HEK293 (cell line): ENCODE measurements around the gene DLL4.

Experiments used
- IKZF3 ChIP-seq: fragments of 450-650 bp; IDR thresholded peaks from 2 replicates; pipeline ENCODE4 v1.5.0; 2018; ENCODE audit warnings: missing biosample characterization, mild to moderate bottlenecking, missing genetic modification characterization, moderate library complexity
- PBX3 ChIP-seq: sonication (generic); formaldehyde crosslinking; IDR thresholded peaks from 2 replicates; pipeline ENCODE4 v1.8.1; 2022; ENCODE audit warnings: mild to moderate bottlenecking, moderate library complexity, missing genetic modification reagents
- ZBTB21 ChIP-seq: fragments of 450-650 bp; formaldehyde crosslinking; IDR thresholded peaks from 2 replicates; pipeline ENCODE4 v1.5.1; 2017; ENCODE audit warnings: missing biosample characterization, missing genetic modification characterization
- ZBTB7A ChIP-seq: fragments of 450-650 bp; formaldehyde crosslinking; IDR thresholded peaks from 2 replicates; pipeline ENCODE4 v1.5.1; 2016; ENCODE audit warnings: low read depth, missing biosample characterization, missing genetic modification characterization
- ZNF138 ChIP-seq: fragments of 450-650 bp; formaldehyde crosslinking; IDR thresholded peaks from 2 replicates; pipeline ENCODE4 v1.5.1; 2016; ENCODE audit warnings: missing biosample characterization, missing genetic modification characterization, borderline replicate concordance
- ZNF174 ChIP-seq: fragments of 450-650 bp; formaldehyde crosslinking; IDR thresholded peaks from 2 replicates; pipeline ENCODE4 v1.5.0; 2017; ENCODE audit warnings: missing biosample characterization, mild to moderate bottlenecking, missing genetic modification characterization
- ZNF274 ChIP-seq, 2 experiments: fragments of 200-500 bp in 1 of 2; fragments of 450-650 bp in 1 of 2; sonication (Bioruptor generic) in 1 of 2; formaldehyde crosslinking in 1 of 2; IDR thresholded peaks; 2 replicates each; pipeline versions ENCODE4 v1.5.1 to v1.6.1; 2014 to 2016; ENCODE audit warnings: borderline replicate concordance in 1 of 2, inconsistent platforms in 1 of 2, low read length in 1 of 2, missing biosample characterization in 1 of 2, missing genetic modification characterization in 1 of 2
- ZNF350 ChIP-seq: fragments of 450-650 bp; formaldehyde crosslinking; IDR thresholded peaks from 2 replicates; pipeline ENCODE4 v1.5.0; 2017; ENCODE audit warnings: missing biosample characterization, mild to moderate bottlenecking, missing genetic modification characterization
- ZNF530 ChIP-seq: fragments of 450-650 bp; formaldehyde crosslinking; IDR thresholded peaks from 2 replicates; pipeline ENCODE4 v1.5.1; 2016; ENCODE audit warnings: low read depth, missing biosample characterization, missing genetic modification characterization
- ZNF558 ChIP-seq: fragments of 450-650 bp; formaldehyde crosslinking; IDR thresholded peaks from 2 replicates; pipeline ENCODE4 v1.5.1; 2016; ENCODE audit warnings: missing biosample characterization, missing genetic modification characterization
- ZNF660 ChIP-seq: fragments of 450-650 bp; IDR thresholded peaks from 2 replicates; pipeline ENCODE4 v1.5.1; 2018; ENCODE audit warnings: missing biosample characterization, mild to moderate bottlenecking, missing genetic modification characterization
- TF ChIP-seq, protein P1 (sequence below): fragments of 450-650 bp; formaldehyde crosslinking; IDR thresholded peaks from 2 replicates; pipeline ENCODE4 v1.5.1; 2016; ENCODE audit warnings: missing biosample characterization, missing genetic modification characterization
- TF ChIP-seq, protein P2 (sequence below): fragments of 450-650 bp; formaldehyde crosslinking; IDR thresholded peaks from 2 replicates; pipeline ENCODE4 v1.5.1; 2016; ENCODE audit warnings: missing biosample characterization, missing genetic modification characterization
- TF ChIP-seq, protein P3 (sequence below): fragments of 450-650 bp; formaldehyde crosslinking; IDR thresholded peaks from 2 replicates; pipeline ENCODE4 v1.5.1; 2017; ENCODE audit warnings: missing biosample characterization, missing genetic modification characterization

GRCh38 chr15:40982855-40983254 is 53.7 kb downstream of the DLL4 start:
- TF ChIP-seq, protein P1, sequence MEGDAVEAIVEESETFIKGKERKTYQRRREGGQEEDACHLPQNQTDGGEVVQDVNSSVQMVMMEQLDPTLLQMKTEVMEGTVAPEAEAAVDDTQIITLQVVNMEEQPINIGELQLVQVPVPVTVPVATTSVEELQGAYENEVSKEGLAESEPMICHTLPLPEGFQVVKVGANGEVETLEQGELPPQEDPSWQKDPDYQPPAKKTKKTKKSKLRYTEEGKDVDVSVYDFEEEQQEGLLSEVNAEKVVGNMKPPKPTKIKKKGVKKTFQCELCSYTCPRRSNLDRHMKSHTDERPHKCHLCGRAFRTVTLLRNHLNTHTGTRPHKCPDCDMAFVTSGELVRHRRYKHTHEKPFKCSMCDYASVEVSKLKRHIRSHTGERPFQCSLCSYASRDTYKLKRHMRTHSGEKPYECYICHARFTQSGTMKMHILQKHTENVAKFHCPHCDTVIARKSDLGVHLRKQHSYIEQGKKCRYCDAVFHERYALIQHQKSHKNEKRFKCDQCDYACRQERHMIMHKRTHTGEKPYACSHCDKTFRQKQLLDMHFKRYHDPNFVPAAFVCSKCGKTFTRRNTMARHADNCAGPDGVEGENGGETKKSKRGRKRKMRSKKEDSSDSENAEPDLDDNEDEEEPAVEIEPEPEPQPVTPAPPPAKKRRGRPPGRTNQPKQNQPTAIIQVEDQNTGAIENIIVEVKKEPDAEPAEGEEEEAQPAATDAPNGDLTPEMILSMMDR (tag by site-specific recombination): no peak
- TF ChIP-seq PBX3 (CRISPR knock-in tag) (no peak), ZNF274 (IDR thresholded peaks at IDR 0.05; ENCODE audit: low read length) (no peak), ZNF274 (tag by site-specific recombination; IDR thresholded peaks at IDR 0.05; ENCODE audit: borderline replicate concordance) (no peak), ZNF138 (tag by site-specific recombination) (no peak), ZNF558 (no peak), ZBTB7A (no peak), ZNF530 (tag by site-specific recombination) (no peak), ZNF660 (tag by site-specific recombination) (no peak), ZNF174 (tag by site-specific recombination) (no peak), ZBTB21 (tag by site-specific recombination) (no peak), ZNF350 (no peak), IKZF3 (tag by site-specific recombination) (no peak)
- TF ChIP-seq, protein P2, sequence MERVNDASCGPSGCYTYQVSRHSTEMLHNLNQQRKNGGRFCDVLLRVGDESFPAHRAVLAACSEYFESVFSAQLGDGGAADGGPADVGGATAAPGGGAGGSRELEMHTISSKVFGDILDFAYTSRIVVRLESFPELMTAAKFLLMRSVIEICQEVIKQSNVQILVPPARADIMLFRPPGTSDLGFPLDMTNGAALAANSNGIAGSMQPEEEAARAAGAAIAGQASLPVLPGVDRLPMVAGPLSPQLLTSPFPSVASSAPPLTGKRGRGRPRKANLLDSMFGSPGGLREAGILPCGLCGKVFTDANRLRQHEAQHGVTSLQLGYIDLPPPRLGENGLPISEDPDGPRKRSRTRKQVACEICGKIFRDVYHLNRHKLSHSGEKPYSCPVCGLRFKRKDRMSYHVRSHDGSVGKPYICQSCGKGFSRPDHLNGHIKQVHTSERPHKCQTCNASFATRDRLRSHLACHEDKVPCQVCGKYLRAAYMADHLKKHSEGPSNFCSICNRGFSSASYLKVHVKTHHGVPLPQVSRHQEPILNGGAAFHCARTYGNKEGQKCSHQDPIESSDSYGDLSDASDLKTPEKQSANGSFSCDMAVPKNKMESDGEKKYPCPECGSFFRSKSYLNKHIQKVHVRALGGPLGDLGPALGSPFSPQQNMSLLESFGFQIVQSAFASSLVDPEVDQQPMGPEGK (tag by site-specific recombination): no peak
- TF ChIP-seq, protein P3, sequence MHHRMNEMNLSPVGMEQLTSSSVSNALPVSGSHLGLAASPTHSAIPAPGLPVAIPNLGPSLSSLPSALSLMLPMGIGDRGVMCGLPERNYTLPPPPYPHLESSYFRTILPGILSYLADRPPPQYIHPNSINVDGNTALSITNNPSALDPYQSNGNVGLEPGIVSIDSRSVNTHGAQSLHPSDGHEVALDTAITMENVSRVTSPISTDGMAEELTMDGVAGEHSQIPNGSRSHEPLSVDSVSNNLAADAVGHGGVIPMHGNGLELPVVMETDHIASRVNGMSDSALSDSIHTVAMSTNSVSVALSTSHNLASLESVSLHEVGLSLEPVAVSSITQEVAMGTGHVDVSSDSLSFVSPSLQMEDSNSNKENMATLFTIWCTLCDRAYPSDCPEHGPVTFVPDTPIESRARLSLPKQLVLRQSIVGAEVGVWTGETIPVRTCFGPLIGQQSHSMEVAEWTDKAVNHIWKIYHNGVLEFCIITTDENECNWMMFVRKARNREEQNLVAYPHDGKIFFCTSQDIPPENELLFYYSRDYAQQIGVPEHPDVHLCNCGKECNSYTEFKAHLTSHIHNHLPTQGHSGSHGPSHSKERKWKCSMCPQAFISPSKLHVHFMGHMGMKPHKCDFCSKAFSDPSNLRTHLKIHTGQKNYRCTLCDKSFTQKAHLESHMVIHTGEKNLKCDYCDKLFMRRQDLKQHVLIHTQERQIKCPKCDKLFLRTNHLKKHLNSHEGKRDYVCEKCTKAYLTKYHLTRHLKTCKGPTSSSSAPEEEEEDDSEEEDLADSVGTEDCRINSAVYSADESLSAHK: no peak
